ENCODE results near the gene IRS1. TPM values are rescaled to one million over a fixed set of nuclear protein-coding genes. Genes with fewer than 3 reads are reported as not detected.

The IRS1 gene
- total RNA-seq, 1 experiment from 2014 or later = 15.0 TPM

GRCh38 chr2:226701052-226701451 lies 98.6 kb downstream of the IRS1 start:
- Mint-ChIP-seq H3K36me3 (ENCODE audit: insufficient read depth in 1 of 3, low read depth in 3 of 3) (no peaks in the 10 kb centered on the region; a peak in 2 of 7 replicates), H3K9me3 (no peaks in the 10 kb centered on the region; a peak in 1 of 5 replicates), H3K27ac (no peak overlapping the region), H3K4me3 (no peak overlapping the region), H3K4me1 (peaks cover 6% of the 10 kb centered on the region in 2 experiments), H3K27me3 (ENCODE audit: low read depth) (no peaks in the 10 kb centered on the region; the same call in 1 of the 2 replicates)
- no peaks in the 10 kb centered on the region for H3K9me3 ChIP-seq (ENCODE audit: control insufficient read depth, low read depth, low read length)
- no peak overlapping the region for H2AK5ac ChIP-seq (ENCODE audit: insufficient read length, low read length)
- no peak overlapping the region for H4K8ac ChIP-seq (replicated peaks; ENCODE audit: insufficient read length, low read depth, low read length)
- DNase-seq = no peak
- H3K4ac ChIP-seq (ENCODE audit: low read depth, low read length) = no peak overlapping the region
- H3K56ac ChIP-seq (ENCODE audit: insufficient read length, low read depth, low read length) = no peak overlapping the region
- WGBS (ENCODE audit: extremely low coverage, insufficient read length, low lambda C conversion rate) = no CpG with 5 or more reads among the region's 1 CpG
- H2BK15ac ChIP-seq (ENCODE audit: low read depth, low read length) = no peak overlapping the region
- H3K27ac ChIP-seq (ENCODE audit: insufficient read length, low read depth, low read length) = no peak overlapping the region
- H2BK5ac ChIP-seq (ENCODE audit: insufficient read length, low read length) = no peak overlapping the region
- no peak overlapping the region for H4K91ac ChIP-seq (ENCODE audit: insufficient read length, low read depth, low read length)
- H3T11ph ChIP-seq (ENCODE audit: low read length) = no peak overlapping the region
- no peak overlapping the region for H3K23ac ChIP-seq (ENCODE audit: insufficient read length, low read depth, low read length)
- H4K20me1 ChIP-seq (ENCODE audit: control insufficient read depth, insufficient read depth, insufficient read length) = no peaks in the 10 kb centered on the region
- H3K4me1 ChIP-seq (ENCODE audit: insufficient read depth, low read length) = peaks cover 6% of the 10 kb centered on the region
- H3K4me2 ChIP-seq (ENCODE audit: insufficient read depth, insufficient read length, low read length) = no peak overlapping the region
- H3K79me1 ChIP-seq (ENCODE audit: insufficient read depth, low read depth, low read length, poor library complexity, severe bottlenecking) = no peaks in the 10 kb centered on the region
- no peak overlapping the region for H3K18ac ChIP-seq (ENCODE audit: insufficient read length, low read depth, low read length)
- H3K27me3 ChIP-seq (ENCODE audit: insufficient read depth, low read length) = no peaks in the 10 kb centered on the region
- H2BK120ac ChIP-seq (ENCODE audit: low read depth, low read length, poor library complexity, severe bottlenecking) = no peak overlapping the region
- no peak overlapping the region for H2BK12ac ChIP-seq (ENCODE audit: insufficient read length, low read depth, low read length)
- H3K23me2 ChIP-seq (ENCODE audit: insufficient read length, low read depth, low read length, poor library complexity, severe bottlenecking) = no peaks in the 10 kb centered on the region
- no peak overlapping the region for H2AFZ ChIP-seq (ENCODE audit: low read length)
- H2BK20ac ChIP-seq (ENCODE audit: low read depth, low read length, poor library complexity, severe bottlenecking) = no peak overlapping the region
- TF ChIP-seq, protein P1, sequence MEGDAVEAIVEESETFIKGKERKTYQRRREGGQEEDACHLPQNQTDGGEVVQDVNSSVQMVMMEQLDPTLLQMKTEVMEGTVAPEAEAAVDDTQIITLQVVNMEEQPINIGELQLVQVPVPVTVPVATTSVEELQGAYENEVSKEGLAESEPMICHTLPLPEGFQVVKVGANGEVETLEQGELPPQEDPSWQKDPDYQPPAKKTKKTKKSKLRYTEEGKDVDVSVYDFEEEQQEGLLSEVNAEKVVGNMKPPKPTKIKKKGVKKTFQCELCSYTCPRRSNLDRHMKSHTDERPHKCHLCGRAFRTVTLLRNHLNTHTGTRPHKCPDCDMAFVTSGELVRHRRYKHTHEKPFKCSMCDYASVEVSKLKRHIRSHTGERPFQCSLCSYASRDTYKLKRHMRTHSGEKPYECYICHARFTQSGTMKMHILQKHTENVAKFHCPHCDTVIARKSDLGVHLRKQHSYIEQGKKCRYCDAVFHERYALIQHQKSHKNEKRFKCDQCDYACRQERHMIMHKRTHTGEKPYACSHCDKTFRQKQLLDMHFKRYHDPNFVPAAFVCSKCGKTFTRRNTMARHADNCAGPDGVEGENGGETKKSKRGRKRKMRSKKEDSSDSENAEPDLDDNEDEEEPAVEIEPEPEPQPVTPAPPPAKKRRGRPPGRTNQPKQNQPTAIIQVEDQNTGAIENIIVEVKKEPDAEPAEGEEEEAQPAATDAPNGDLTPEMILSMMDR (conservative IDR thresholded peaks at IDR 0.05) = no peak
- no peak overlapping the region for H4K5ac ChIP-seq (ENCODE audit: insufficient read length, low read depth, low read length)
- H3K79me2 ChIP-seq (ENCODE audit: insufficient read depth, low read length) = no peaks in the 10 kb centered on the region
- no peak overlapping the region for H3K14ac ChIP-seq (ENCODE audit: insufficient read depth, low read length)
- H3K9ac ChIP-seq (ENCODE audit: extremely low read depth, insufficient read length, low read length) = no peak overlapping the region

Measured in H9 (cell line).